ENCODE data around the gene UBE2G2.
A peak's percentile ranks its signal among the peaks of the same experiment; 100 is the strongest.

The UBE2G2 gene

DNA sequence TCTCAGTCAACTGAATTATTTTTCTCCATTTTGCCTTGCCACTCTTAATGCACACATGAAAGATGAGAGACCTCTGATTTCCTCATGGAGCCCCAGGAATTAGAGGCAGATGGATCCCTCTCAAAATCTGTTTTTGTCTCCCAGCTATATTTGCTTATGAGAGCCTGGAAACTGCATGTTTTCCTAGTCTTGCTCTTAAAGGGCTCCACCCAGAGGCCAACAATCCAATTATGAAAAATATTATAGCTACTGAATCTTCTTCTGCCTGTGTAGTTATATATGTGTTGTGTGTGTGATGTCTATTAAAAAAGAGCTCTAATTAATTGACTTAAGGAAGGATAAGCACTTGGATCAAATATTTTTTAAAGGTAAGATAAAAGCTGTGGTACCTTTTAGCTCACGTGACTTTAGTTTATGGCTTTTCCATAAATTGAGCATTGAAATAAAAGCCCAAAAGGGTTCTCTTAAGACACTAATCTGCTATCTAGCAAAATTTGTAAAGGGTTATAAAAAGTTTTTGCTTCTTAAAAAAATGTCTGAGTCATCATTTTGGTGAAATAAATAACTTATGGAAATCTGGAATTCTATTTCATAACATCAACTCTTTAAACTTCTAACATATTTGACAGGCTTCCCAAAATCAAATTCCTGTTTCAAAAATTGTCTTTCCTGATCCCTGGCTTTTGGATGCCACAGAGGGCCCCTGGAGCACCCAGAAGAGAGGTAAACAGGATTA lies 59.0 kb downstream of the UBE2G2 start:
- peak; percentile 27 for DNase-seq

DNA sequence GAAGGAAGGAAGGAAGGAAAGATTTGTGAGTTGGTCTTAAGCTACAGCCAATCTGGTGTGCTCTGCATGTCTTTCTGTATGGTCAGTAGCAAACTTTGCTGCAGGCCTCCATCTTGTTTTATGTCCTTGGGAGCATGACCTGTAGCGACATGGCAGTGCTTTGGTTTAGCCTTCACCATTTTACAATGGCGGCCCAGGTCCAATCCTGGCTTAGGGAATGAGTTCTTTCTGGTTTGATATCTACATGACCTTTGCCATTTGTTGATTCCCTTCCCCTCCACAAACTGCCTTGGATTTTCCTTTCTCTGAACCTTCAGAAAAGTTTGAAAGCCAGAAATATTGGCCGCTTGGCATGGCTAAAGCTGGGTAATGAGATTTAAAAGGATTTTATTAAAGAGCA lies 59.7 kb downstream of the UBE2G2 start:
- DNase-seq, result no peak

DNA sequence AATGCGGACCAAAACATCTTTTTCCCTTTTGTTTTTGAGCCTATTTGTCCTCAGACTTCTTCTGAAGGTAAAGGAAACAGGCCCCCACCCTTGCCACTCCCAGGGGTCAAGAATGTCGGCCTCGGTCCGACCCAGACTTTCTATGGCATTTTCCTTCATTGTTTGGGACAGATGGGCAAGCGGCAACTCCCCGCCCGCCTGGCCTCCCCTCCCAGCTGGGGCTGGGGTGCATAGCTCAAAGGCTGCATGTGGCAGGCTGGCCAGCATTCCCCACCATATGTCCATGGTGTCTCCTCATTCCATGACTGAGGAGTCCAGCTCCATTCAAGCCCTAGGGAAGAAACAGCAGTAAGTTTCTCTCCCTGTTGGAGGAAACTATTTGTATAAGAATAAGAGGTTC lies 60.9 kb downstream of the UBE2G2 start:
- no peak for DNase-seq

DNA sequence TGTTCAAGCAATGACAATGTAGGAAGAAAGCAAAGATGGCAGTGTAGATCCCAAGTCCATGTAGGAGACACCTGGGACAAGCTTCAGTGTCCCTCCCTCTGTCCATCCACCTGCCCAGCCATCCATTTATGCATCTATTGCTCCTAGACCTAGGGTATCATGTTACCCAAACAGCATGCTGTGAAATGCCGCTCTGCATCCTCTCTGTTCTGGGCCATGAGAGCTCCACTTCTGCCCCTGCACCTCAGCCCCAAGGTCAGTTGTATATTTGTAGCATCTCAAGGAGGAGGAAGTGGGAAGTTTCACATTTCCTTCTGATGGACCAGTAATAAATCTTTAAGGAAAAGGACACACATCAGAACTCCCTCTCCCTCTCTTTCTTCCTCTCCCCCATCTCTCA lies 62.3 kb downstream of the UBE2G2 start:
- no peak for DNase-seq

DNA sequence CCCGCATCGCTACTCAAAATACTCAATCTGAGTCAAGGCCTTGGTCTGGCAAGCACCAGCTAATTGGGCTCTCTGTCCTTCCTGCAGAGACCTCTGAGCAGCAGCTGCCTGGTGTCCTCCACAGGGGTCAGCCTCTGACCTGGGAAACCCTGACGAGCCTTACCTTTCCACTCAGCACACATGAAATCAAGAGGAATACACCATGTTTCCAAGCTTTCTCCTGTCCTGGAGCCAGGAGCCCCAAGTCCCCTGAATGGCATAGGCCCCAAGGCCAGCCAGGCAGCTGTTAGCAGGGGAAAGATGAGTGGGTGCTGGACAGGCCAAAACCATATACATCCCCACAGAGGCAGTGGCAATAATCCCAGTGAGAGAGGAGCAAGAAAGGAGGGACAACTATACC lies 63.0 kb downstream of the UBE2G2 start:
- DNase-seq, result no peak

DNA sequence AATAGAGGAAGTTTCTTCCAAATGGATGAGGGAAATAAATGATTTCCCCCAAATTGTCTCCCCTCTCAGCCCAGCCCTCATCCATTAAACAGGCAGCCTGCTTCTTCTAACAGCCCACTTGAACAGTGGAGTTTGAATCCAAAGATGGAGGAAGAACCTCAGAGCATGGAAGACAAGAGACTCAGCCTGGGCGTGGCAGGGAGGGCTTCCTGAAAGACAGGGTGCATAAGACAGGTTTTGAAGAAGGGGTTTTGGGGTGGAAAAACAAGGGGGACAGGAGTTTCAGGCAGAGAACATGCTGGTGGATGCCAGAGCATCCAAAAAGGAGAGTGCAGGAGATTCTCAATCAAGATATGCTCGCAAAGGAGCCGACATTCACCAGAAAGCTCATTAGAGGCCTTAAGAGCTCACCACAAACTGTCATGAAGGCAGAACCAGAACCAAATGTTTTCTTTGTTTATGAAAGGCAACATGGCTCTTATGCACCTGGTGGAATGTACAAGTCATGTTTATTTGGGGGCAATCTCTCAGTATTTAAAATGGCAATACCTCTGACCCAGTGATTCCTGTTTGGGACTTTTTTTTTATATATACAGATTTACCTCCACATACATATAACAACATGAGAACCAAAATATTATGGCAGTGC lies 63.8 kb downstream of the UBE2G2 start:
- DNase-seq, result peak; percentile 5

DNA sequence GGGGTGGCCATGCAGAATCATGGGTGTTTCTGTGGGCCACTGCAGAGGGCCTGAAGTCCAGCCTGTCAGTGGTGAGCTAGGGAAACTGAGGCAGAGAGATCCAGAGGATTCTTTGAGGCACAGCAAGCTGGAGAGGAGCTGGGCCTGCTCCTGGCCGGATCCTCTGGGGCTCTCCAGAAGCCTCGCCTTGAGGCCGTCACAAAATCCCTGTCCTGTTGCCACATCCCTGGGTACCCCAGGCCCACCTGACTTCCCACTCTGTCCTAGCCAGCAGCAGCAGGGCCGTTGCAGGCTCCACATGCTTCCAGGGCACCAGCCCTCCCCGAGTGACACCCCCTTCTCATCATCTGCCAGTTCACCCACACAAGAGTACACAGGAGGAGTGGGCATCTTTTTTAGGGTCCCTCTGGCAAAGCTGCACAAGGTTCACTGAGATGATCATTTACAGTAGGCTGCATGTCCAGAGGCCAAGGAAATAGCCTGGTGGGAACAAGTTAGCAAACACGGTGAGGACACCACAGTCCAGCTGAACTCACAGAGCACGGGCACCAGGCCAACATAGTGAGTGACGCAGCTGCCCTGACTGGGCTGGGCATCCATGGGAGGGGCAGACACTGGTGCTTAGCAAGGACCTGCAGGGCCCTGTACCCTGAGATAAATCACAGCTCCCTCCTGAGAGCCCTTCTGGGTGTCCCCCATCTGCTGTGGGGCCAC lies 65.2 kb downstream of the UBE2G2 start:
- DNase-seq, result no peak

DNA sequence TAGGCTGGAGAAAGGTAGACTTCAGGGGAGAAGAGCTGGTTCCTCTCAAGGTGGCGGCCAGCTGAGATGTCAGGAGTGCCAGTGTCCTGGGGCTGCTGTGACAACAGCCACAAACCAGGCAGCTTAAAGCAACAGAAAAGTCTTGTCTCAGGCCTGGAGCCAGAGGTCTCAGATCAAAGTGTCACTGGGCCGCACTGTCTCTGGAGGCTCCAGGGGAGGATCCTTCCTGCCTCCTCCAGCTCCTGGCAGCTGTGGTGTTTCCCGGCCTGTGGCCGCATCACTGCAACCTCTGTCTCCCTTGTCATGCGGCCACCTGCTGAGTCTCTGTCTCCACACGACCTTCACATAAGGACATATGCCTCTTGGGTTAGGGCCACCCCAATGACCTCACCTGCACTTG lies 65.8 kb downstream of the UBE2G2 start:
- DNase-seq, result no peak

DNA sequence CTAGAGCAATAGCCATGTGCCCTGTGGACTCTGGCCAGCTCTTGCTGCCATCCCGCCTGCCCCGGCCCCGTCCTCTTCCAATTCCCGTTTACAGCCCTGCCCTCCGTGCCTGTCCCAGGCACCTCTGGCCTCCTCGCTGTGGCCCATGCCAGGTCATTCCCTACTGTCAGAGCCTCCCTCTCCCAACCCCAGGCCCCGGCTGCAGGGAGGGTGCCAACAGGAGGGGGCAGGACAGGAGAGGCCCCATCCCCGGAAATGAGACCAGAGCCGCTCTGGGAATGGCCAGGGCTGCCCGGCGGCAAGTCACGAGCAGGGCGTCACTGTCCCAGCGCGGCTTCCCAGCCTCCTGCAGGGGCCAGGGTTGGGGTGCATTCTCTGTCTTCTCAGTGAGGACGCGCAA lies 66.8 kb downstream of the UBE2G2 start:
- no peak for DNase-seq

DNA sequence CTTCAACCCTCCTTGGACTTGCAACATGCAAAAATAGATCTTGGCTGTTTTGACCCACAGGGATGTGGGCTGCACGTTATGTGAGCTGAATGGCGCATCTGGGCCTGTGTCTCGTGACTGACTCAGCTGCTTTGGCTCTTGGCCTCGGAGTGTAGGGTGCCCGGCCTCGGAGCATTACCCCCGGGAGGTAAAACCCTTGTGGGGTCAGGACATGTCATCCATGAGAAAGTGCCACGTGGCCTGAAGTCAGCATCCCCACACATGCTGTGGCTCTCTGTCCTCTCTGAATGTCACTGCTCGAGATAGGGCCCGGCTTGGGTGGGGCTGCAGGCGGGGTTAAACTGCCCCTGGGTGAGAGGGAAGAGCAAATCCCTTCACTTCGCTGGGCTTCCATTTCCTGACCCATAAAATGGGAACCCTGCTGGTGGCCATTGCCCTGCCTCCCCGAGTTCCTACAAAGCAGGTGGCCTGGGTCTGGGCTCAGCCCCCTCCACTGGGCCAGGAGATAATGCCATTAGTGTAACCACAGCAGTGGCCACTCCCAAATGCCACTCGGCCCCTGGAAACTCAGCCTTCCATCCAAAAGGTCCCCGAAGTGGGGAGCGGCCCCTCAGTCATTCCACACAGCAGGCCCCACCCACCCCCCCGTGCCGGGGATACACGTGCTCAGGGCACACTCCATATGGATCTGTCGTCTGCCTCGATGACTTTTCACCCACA lies 67.4 kb downstream of the UBE2G2 start:
- DNase-seq, result no peak

DNA sequence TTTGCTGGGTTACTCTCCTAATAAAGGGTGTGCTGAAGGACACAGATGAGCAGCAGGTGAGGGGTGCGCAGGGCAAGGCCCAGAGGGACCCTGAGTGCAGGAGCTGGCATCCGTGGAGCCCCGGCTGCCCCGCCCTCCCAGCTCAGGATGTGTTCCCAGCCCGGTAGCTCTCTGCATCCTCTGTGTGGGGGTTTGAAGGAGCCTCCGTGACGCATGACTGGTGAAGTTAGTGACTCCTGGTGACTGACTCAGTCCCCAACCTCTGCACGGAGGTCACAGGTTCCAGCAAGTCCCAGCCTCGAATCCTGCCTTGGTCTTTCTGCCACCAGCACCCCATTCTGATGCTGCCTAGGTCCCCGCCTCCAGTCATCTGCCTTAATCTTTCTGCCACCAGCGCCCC lies 68.7 kb downstream of the UBE2G2 start:
- no peak for DNase-seq

DNA sequence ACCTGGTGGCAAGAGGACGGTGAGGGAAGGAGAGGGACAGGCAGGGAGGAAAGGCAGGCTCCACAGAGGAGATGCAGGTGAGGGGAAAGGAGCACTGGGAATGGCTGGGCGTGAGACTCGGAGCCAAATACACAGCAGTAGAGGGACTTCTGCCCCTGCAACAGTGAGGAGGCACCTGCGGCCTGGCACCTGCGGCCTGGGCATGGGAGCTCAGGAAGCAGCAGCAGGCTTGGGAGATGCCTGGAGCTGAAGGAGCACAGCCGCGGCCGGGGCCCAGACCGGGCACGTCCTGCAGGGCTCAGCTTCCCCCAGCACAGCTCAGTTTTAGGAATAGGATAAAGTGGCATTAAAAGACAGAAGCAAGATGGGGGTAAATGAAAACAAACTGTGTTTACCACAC lies 69.4 kb downstream of the UBE2G2 start:
- no peak for DNase-seq

DNA sequence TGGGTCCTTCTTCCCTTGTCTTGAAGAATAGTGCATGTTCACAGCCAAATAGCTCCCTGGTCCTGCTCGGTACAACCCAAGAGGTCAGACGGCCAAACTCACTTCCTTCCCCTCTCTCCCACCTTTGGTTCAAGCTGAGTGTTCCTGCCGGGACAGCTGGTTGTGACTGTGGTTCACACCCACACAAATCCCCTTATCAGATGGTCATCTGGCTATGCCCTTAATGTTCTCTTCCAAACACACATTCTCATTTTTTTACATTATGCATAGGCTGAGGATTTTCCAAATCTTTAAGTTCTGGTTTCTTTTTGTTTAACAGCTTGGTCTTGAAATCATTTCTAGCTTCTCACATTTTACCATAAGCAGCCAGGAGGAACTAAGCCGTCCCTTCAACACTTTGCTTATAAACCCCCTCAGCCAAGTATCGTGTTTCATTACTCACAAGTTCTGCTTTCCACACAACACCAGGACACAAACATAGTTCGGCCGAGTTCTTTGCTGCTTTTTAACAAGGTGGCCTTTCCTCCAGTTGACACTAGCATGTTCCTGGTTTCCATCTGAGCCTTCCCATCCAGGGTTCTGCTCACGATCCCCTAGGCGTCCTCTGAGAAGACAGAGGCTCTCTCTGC lies 70.6 kb downstream of the UBE2G2 start:
- no peak for DNase-seq

DNA sequence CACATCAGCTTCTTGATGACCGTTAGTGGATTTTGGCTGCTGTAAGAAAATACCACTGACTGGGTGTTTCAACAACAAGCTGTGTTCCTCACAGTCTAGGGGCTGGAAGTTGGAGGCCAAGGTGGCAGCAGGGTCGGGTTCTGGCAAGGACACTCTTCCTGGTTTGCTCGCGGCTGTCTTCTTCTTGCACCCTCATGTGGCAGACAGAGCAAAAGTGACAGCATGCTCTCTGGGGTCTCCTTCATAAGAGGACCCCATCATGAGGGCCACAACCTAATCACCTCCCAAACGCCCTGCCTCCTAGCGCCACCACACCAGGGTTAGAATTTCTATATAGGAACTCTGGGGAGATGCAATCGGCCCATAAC lies 71.6 kb downstream of the UBE2G2 start:
- DNase-seq, result no peak

DNA sequence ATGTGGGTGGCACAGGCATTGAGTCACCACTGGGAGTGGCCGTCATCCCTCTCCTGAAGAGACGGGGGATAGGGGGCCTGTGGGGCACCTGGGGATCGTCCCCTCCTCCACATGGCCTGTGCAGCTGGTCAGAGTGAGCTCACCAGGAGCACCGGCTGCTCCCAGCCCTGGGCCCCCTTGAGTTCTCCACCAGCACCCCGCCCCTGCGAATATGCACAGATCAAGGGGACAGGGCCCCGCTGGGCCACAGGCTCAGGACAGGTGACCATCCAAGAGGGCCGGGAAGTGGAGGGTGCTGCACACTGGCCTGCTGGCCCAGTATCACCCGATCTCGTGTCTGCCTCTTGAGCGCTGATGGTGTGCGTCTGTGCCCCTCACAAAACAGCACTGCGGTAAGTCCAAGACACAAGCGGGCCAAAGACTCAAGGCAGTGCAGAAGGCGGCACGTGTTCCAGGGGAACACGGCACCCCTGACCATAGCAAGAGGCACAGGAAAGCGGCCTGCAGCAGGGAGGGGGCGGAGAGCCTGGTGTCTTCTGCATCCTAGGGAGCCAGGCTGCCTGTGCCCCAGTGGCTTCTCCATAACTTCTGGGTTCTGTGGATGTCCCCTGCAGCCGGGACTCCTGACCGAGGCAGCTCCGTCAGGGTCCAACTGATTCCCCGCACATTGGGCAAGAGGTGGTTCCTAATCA lies 72.1 kb downstream of the UBE2G2 start:
- no peak for DNase-seq

DNA sequence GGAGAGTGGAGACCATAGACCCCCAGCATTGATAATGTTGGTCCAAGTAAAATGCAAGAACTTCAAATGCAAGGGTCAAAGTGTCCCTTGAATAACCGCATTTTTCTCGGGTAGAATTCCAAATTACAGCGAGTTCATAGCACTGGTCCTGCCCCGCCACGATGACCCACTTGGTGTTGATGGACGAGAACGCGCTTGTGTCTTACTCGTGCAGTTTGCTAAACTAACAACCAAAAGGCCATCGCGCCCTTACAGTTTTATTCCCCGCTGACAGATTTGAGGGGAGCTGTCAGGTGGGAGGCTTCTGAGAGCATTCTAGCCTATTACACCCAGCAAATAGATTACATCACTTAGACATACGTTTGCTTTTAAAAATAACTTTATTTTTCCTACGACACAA lies 72.9 kb downstream of the UBE2G2 start:
- DNase-seq, result no peak

DNA sequence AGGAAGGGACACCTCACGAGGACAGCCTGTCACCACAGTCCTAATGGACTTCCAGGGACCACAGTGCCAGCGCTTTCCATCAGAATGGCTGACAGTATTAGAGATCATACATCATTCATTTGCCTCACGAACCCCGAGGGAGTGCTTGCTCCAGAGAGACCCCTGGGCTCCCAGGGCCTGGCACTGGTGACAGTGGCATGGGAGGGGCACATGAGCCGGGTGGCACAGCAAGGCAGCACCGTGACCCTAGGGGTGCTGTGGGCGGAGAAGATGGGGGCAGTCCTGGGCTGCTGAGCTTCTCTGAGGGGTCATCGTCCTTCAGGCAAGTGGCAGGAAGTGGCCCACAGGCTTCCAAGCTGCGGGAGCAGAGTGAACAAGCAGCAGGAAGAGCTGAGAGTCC lies 73.9 kb downstream of the UBE2G2 start:
- no peak for DNase-seq

DNA sequence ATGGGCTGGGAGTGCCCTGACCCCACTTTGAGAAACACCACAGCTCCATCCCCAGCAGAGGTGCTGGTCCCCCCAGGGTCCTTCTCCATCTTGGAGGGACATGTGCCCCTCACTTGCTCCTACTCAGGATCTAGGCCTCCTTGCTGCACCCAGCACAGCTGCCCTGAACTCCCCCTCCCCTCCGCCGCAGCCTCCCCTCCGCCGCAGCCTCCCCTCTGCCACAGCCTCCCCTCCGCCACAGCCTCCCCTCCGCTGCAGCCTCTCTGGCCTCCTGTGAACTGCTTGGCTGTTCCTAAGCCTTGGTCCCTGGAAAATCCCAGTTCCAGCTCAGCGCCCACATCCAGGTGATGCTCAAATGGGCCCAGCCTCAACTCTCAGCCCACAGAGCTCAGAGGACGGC lies 74.3 kb downstream of the UBE2G2 start:
- DNase-seq, result no peak

DNA sequence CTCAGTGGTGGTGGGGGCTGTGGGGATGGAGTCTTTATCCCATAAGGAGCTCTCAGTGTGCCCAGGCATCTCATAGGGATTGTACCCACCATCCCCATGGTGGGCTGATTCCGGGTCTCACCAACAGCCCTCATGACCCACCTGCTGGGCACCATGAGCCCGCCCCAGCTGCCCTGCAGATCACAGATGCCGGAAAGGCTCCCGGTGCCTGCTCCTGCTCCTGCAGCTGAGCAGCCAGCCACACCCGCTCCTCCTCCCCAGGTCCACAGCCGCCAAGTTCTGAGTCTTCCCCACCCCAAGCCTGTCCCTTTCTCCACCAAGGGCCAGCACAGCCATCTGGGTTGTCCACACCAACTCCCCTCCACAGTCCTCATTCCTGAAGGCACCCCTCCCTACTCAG lies 74.8 kb downstream of the UBE2G2 start:
- no peak for DNase-seq

DNA sequence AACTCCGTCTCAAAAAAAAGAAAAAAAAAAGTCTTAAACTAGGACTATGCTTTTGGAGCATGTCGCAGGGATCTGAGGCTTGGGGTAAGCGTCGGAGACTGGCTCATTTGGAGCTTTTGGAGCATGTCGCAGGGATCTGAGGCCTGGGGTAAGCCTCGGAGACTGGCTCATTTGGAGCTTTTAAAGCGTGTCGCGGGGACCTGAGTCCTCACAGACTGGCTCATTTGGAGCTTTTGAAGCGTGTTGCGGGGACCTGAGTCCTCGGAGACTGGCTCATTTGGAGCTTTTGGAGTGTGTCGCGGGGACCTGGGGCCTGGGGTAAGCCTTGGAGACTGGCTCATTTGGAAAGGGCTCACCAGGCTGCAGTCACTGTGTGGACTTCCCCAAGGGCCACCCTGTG lies 76.7 kb downstream of the UBE2G2 start:
- DNase-seq, result no peak

DNA sequence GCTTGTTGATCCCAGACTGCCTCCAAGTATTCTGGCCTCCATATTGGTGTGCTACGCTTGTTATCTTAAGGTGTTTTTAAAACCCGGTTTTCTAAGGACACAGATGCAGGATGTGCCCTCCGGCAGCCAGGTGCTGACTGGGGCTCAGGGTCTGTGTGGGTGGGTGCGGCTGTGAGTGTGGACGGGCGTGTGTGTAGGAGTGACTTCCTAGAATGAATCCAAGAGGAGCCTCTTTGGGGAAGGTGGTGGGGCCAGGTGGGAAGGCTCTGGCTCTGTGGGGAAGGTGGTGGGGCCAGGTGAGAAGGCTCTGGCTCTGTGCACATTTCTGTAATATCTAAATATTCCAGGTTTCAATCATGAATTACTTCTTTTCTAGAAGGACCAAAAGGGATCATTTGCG lies 77.4 kb downstream of the UBE2G2 start:
- DNase-seq, result no peak
